ENCODE measurements around the gene MKNK2. TPM values are rescaled to one million over a fixed set of nuclear protein-coding genes. Genes with fewer than 3 reads are reported as not detected.

The MKNK2 gene
- total and polyA plus RNA-seq, 2 of the 13 experiments (the other 11 are each of a cell fraction or from before 2014, with no cell fraction given): 44.9 to 112 TPM

- TF ChIP-seq, protein P1, sequence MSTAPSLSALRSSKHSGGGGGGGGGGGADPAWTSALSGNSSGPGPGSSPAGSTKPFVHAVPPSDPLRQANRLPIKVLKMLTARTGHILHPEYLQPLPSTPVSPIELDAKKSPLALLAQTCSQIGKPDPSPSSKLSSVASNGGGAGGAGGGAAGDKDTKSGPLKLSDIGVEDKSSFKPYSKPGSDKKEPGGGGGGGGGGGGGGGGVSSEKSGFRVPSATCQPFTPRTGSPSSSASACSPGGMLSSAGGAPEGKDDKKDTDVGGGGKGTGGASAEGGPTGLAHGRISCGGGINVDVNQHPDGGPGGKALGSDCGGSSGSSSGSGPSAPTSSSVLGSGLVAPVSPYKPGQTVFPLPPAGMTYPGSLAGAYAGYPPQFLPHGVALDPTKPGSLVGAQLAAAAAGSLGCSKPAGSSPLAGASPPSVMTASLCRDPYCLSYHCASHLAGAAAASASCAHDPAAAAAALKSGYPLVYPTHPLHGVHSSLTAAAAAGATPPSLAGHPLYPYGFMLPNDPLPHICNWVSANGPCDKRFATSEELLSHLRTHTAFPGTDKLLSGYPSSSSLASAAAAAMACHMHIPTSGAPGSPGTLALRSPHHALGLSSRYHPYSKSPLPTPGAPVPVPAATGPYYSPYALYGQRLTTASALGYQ (CRISPR knock-in tag; IDR thresholded peaks at IDR 0.05): no peak
- TF ChIP-seq HMGA1 (CRISPR knock-in tag; conservative IDR thresholded peaks at IDR 0.05): no peak
- TF ChIP-seq BORCS8-MEF2B (CRISPR knock-in tag; IDR thresholded peaks at IDR 0.05): no peak
- TF ChIP-seq TARDBP (CRISPR knock-in tag; IDR thresholded peaks at IDR 0.05): no peak
- TF ChIP-seq ZBTB3 (CRISPR knock-in tag; IDR thresholded peaks at IDR 0.05; ENCODE audit: borderline replicate concordance, low read depth): 0 out of 2 replicates have a peak, but pooled peaks have one; percentile 52
- no peak for TF ChIP-seq REL (CRISPR knock-in tag; conservative IDR thresholded peaks at IDR 0.05)
- TF ChIP-seq ARID5B (CRISPR knock-in tag; IDR thresholded peaks at IDR 0.05): 0 out of 2 replicates have a peak, but pooled peaks have one; percentile 10
- TF ChIP-seq SIX4 (CRISPR knock-in tag; IDR thresholded peaks at IDR 0.05): no peak
- TF ChIP-seq BCL6 (CRISPR knock-in tag; IDR thresholded peaks at IDR 0.05): no peak
- no peak for TF ChIP-seq PHB2 (IDR thresholded peaks at IDR 0.05; ENCODE audit: partially characterized antibody)
- no peak for TF ChIP-seq MAZ (IDR thresholded peaks at IDR 0.05; ENCODE audit: borderline replicate concordance, low read depth, low read length)
- TF ChIP-seq MAZ (CRISPR knock-in tag; IDR thresholded peaks at IDR 0.05; ENCODE audit: low read depth): no peak; the same call in 1 of the 2 replicates
- peak; percentile 93 for TF ChIP-seq ZSCAN25 (CRISPR knock-in tag; IDR thresholded peaks at IDR 0.05)
- TF ChIP-seq, protein P2, sequence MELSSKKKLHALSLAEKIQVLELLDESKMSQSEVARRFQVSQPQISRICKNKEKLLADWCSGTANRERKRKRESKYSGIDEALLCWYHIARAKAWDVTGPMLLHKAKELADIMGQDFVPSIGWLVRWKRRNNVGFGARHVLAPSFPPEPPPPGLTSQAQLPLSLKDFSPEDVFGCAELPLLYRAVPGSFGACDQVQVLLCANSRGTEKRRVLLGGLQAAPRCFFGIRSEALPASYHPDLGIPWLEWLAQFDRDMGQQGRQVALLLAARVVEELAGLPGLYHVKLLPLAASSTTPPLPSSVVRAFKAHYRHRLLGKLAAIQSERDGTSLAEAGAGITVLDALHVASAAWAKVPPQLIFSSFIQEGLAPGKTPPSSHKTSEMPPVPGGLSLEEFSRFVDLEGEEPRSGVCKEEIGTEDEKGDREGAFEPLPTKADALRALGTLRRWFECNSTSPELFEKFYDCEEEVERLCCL (CRISPR knock-in tag; IDR thresholded peaks at IDR 0.05; ENCODE audit: borderline replicate concordance): no peak
- TF ChIP-seq FOXK1 (CRISPR knock-in tag; IDR thresholded peaks at IDR 0.05; ENCODE audit: borderline replicate concordance, low read depth): no peak
- TF ChIP-seq, protein P3, sequence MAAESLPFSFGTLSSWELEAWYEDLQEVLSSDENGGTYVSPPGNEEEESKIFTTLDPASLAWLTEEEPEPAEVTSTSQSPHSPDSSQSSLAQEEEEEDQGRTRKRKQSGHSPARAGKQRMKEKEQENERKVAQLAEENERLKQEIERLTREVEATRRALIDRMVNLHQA (CRISPR knock-in tag; IDR thresholded peaks at IDR 0.05): no peak
Measured at GRCh38 chr19:2055931-2056836, 5.1 kb upstream of the MKNK2 start (continued).

Measured in HepG2 (cell line).